C4-2B (cell line): ENCODE data around the gene TEX13B.

Source experiments
- CTCF ChIP-seq: fragments of 450-650 bp; conservative IDR thresholded peaks from 2 replicates; pipeline ENCODE4 v1.5.1; 2017; ENCODE audit warnings: mild to moderate bottlenecking
- ZFX ChIP-seq: fragments of 450-650 bp; IDR thresholded peaks from 2 replicates; pipeline ENCODE4 v1.6.1; 2017

GRCh38 chrX:107996124-107996523 lies 14.0 kb upstream of the TEX13B start:
- no peak for TF ChIP-seq CTCF
- no peak for TF ChIP-seq ZFX
